HG02610 (cell line): Measurements from ENCODE around the gene TNFRSF13B.
A peak's percentile ranks its signal among the peaks of the same experiment; 100 is the strongest.
"Not testable (repeated sequence)": the region's sequence is repeated elsewhere in the genome, so short reads cannot be mapped to it uniquely, and the experiment has no call there.

Experiments used
- ATAC-seq: cut with Tn5 transposase; IDR thresholded peaks from one replicate; pipeline ENCODE4 v1.9.1; 2021; ENCODE audit warnings: mild to moderate bottlenecking, moderate library complexity; ENCODE audit not compliant: unreplicated experiment

Gene TNFRSF13B

GRCh38 chr17:17007891-17008290 lies 36.0 kb upstream of the TNFRSF13B start:
- not testable (repeated sequence) for ATAC-seq

- not testable (repeated sequence) for ATAC-seq
Measured at GRCh38 chr17:17004997-17005614, 33.2 kb upstream of the TNFRSF13B start.

GRCh38 chr17:17004251-17004996 lies 32.5 kb upstream of the TNFRSF13B start:
- ATAC-seq = no peak

- not testable (repeated sequence) for ATAC-seq
Measured at GRCh38 chr17:17002731-17003715, 31.1 kb upstream of the TNFRSF13B start.

- ATAC-seq = no peak
Measured at GRCh38 chr17:17001874-17002520, 30.1 kb upstream of the TNFRSF13B start.

- ATAC-seq = no peak
Measured at GRCh38 chr17:17001076-17001777, 29.3 kb upstream of the TNFRSF13B start.

GRCh38 chr17:16999931-17000625 lies 28.2 kb upstream of the TNFRSF13B start:
- ATAC-seq = no peak

GRCh38 chr17:16997514-16998429 lies 25.9 kb upstream of the TNFRSF13B start:
- ATAC-seq = no peak

DNA sequence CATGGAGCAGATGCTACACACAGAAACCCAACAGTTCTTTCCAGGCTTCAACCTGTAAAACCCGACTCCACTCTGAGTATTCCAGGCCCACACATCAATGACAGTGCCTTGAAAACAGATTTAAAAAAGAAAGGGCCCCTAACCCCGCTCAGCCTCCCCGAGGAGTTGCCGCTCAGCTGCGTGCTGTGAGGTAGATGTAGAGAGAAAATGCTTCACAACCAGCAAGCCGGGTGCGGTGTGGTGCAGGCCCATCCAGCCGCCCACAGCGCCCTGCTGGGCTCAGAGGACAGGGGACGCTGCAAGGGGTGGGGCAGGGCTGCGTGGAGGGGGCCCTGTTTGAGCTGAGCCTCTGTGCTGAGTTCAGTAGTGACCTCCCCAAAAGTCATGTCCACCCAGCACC lies 24.8 kb upstream of the TNFRSF13B start:
- ATAC-seq = not testable (repeated sequence)

GRCh38 chr17:16995930-16996329 lies 24.0 kb upstream of the TNFRSF13B start:
- no peak for ATAC-seq

DNA sequence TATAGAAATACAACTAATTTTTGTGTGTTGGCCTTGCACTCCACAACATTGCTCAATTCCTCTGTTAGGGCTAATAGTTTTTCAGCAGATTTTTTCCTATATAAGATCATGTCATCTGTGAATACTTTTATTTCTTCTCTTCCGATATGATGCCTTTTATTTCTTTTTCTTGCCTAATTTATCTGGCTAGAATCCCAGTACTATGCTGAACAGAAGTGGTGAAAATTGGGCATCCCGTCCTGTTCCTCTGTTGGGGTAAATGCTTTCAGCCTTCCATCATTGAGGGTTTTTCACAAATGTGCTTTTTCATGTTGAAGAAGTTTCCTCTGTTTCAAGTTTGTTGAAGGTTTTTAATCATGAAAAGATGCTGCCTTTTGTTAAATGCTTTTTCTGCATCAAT lies 22.7 kb upstream of the TNFRSF13B start:
- ATAC-seq = no peak

DNA sequence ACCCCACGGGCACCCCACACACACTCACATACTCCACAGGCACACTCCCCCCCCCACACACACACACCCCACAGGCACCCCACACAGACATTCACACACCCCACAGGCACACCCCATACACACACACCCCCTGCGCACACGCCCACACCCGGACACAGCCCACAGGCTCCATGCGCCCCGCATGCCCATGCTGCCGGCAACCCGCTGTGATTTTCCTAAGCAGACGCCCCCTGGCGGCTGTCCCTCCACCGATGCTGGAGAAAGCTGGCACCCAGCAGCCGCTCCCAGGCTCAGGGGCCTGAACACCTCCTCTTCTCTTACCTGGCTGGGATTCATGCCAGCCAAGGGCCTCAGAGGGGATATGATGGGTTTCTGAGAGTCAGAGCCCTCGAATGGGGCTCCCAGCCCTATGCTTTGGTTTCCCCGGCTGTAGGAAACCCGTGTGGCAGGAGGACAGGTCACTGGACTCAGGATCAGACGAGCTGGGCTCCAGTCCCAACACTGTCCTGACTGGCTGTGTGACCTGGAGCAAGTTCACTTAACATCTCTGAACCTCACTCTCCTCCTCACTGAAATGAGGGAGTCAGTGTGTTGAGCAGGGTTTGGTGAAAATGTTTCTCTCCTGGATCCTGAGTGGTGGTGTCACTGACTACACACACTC lies 19.6 kb upstream of the TNFRSF13B start:
- ATAC-seq = no peak

DNA sequence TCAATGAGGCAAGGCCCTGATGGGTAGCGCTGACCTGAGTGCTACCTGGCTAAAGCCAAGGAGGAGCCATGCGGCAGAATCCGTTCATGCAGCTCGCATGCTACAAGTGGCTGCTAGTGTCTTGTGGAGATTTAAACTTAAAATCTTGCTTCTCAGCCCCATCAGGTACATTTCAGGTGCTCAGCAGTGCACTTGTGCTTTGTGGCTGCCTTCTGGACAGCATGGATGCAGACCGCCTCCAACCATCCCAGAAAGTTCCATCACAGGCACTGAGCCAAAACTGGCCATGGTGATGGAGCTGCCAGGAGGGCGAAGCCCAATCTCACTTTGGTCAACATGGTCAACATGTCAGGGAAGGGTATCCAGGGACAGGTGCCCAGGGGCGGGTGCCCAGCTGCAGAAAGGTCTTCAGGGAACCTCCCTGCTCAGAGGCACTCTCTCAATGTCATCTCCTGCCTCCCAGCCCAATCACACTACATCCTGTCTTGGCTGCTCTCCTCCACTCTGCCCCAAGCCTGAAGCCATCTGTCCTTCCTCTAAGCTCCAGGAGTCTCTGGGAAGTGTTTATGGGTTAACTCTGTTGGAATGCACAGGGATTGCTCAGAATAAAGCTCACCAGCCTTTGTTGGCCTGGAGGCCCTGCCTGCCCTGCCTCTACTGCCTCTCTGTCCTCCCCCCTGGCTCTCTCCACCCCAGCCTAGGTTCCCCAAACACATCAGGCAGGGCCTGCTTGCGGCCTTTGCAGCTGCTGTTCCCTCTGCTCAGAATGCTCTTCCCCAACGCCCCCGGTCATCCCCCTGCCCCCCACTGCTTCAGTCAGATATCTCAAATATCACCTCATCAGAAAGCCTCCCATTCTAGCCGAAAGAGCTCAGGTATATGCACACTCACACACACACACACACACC lies 18.3 kb upstream of the TNFRSF13B start:
- no peak for ATAC-seq

- peak; percentile 26 for ATAC-seq
Measured at GRCh38 chr17:16989230-16989952, 17.5 kb upstream of the TNFRSF13B start.

- ATAC-seq = peak; percentile 2
Measured at GRCh38 chr17:16988749-16989229, 16.9 kb upstream of the TNFRSF13B start.
